ENCODE results near the gene CYSTM1. TPM values are rescaled to one million over a fixed set of nuclear protein-coding genes. Genes with fewer than 3 reads are reported as not detected.

CYSTM1 gene
- total and polyA plus RNA-seq, 2 of the 8 experiments (the other 6 are each of a cell fraction or from before 2014, with no cell fraction given) = 25.0 to 47.8 TPM

DNA sequence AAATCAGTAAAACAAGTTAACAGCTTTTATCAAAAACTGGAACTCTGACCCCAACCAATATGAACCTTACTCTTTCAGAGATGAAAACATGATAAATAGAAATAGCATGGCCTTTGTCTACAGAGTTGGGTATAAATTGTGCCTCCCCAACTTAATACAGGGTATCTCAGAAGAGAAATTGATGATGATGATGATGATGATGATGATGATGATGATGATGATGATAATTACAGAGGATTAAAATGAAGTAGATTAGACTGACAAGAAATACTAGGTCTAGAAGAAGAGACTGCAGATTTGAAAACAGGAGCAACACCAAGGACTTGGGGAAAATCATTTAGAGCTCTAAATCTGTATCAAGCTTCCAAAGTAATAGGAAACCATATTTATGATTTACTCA lies 100.8 kb downstream of the CYSTM1 start:
- Histone ChIP-seq H3K79me1 (ENCODE audit: low read depth, low read length) (no peaks in the 10 kb centered on the region), H2AK5ac (ENCODE audit: low read depth, low read length) (no peak overlapping the region), H3K36me3 (ENCODE audit: control insufficient read depth in 2 of 4, insufficient read depth in 4 of 4, low read length in 3 of 4) (peaks cover 0 to 1% (median 0%) of the 10 kb centered on the region in 4 experiments; a peak in 2 of 8 replicates), H2BK20ac (ENCODE audit: low read length) (no peak overlapping the region), H4K20me1 (replicated peaks in 1 of 2; ENCODE audit: control insufficient read depth in 1 of 2, insufficient read depth in 2 of 2, low read length in 2 of 2) (peaks cover 0 to 3% of the 10 kb centered on the region in 2 experiments), H3K9ac (replicated peaks in 1 of 4; ENCODE audit: extremely low read depth in 1 of 4, low read depth in 3 of 4, low read length in 3 of 4) (no peak overlapping the region), H3K23ac (ENCODE audit: insufficient read length) (no peak overlapping the region), H2BK12ac (ENCODE audit: low read depth, low read length) (no peak overlapping the region), H4K91ac (replicated peaks; ENCODE audit: insufficient read length, low read length) (no peak overlapping the region), H3K56ac (replicated peaks; ENCODE audit: insufficient read length, low read depth, low read length) (no peak overlapping the region), H3K23me2 (ENCODE audit: low read depth, low read length) (no peaks in the 10 kb centered on the region), H3K14ac (ENCODE audit: insufficient read length) (no peak overlapping the region), H3K4me2 (ENCODE audit: insufficient read depth in 1 of 2, low read depth in 2 of 2, low read length in 2 of 2) (no peak overlapping the region), H2BK15ac (ENCODE audit: low read length) (no peak overlapping the region), H2AFZ (ENCODE audit: low read length) (no peak overlapping the region), H3K18ac (ENCODE audit: extremely low read depth, low read length) (no peak overlapping the region), H3K4me1 (replicated peaks in 1 of 4; ENCODE audit: control insufficient read depth in 3 of 4, insufficient read depth in 4 of 4, low read length in 3 of 4) (no peaks in the 10 kb centered on the region), H3K27me3 (replicated peaks in 1 of 4; ENCODE audit: control insufficient read depth in 3 of 4, extremely low read depth in 1 of 4, insufficient read depth in 3 of 4, low read length in 3 of 4) (no peaks in the 10 kb centered on the region), H4K8ac (ENCODE audit: extremely low read depth, insufficient read depth, low read length) (no peak overlapping the region), H3K4ac (replicated peaks; ENCODE audit: insufficient read length, low read depth, low read length) (no peak overlapping the region), H3K27ac (ENCODE audit: low read depth, low read length) (no peak overlapping the region), H4K5ac (ENCODE audit: insufficient read length, low read depth, low read length) (no peak overlapping the region), H3K79me2 (ENCODE audit: control insufficient read depth in 1 of 2, insufficient read depth in 2 of 2, low read length in 2 of 2) (no peaks in the 10 kb centered on the region), H2BK5ac (ENCODE audit: low read depth, low read length) (no peak overlapping the region), H2BK120ac (replicated peaks; ENCODE audit: low read depth, low read length) (no peak overlapping the region), H3K9me3 (ENCODE audit: insufficient read depth in 2 of 2, low read depth in 1 of 2, low read length in 1 of 2) (no peaks in the 10 kb centered on the region), H3K4me3 (ENCODE audit: extremely low read depth in 1 of 4, insufficient read depth in 2 of 4, low read depth in 3 of 4, low read length in 4 of 4) (no peak overlapping the region)
- TF ChIP-seq CBX5 (IDR thresholded peaks at IDR 0.05; ENCODE audit: low read depth, low read length) (no peak), TAF1 (IDR thresholded peaks at IDR 0.05; ENCODE audit: low read depth, low read length) (no peak), MAX (IDR thresholded peaks at IDR 0.05) (no peak), BCL11A (IDR thresholded peaks at IDR 0.05; ENCODE audit: low read depth in 2 of 2, low read length in 2 of 2) (no peak), HDAC2 (IDR thresholded peaks at IDR 0.05; ENCODE audit: borderline replicate concordance in 1 of 2, low read depth in 2 of 2, low read length in 2 of 2) (no peak), KDM4A (IDR thresholded peaks at IDR 0.05; ENCODE audit: low read depth, low read length, severe bottlenecking) (no peak), ATF2 (IDR thresholded peaks at IDR 0.05; ENCODE audit: low read length) (no peak), ZNF274 (IDR thresholded peaks at IDR 0.05; ENCODE audit: borderline replicate concordance, extremely low read depth, low read length) (no peak), CBX8 (IDR thresholded peaks at IDR 0.05; ENCODE audit: borderline replicate concordance, low read depth, low read length) (no peak), GABPA (IDR thresholded peaks at IDR 0.05; ENCODE audit: borderline replicate concordance, insufficient read depth, low read length) (no peak)
- no peak for FAIRE-seq
- CTCF ChIA-PET (ENCODE audit: partially characterized antibody) = interaction anchor here (0.7 to 2.1 kb wide), 7 partner anchors 11 to 91 kb away, joined by 3 to 7 read pairs (median 4); partner anchors contain the start of gene HBEGF
- DNase-seq (ENCODE audit: low read depth in 1 of 2, low spot score in 2 of 2) = no peak
- POLR2A ChIA-PET (ENCODE audit: partially characterized antibody) = interaction anchor here (0.7 to 1.4 kb wide), 2 partner anchors 8 to 68 kb away, joined by 3 to 8 read pairs; no protein-coding TSS in a partner anchor

Data from H1 (cell line).